ENCODE results near the gene TOPAZ1. TPM values are rescaled to one million over a fixed set of nuclear protein-coding genes. Genes with fewer than 3 reads are reported as not detected.

TOPAZ1 gene
- total RNA-seq, 4 donors from 2014 or later = not detected

DNA sequence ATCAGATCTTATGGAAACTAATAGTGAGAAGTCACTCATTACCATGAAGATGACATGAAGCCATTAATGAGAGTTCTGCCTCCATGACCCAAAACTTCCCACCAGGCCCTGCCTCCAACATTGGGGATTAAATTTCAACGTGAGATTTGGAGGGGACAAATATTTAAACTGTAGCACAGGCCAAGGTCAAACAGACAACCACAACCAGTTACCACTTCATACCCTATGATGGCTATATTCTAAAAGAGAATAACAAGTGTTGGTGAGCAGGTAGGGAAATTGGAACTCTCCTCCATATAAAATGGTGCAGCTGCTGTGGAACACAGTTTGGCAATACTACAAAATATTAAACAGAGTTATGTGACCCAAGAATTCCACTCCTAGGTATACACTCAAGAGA is 133.8 kb downstream of the TOPAZ1 start:
- 100% methylated on average over 1 of the region's 1 CpG for WGBS
- no peak for TF ChIP-seq POLR2AphosphoS5 (IDR thresholded peaks at IDR 0.05)
- TF ChIP-seq POLR2A (IDR thresholded peaks at IDR 0.05; ENCODE audit: low read depth) = no peak
- TF ChIP-seq, protein P1, sequence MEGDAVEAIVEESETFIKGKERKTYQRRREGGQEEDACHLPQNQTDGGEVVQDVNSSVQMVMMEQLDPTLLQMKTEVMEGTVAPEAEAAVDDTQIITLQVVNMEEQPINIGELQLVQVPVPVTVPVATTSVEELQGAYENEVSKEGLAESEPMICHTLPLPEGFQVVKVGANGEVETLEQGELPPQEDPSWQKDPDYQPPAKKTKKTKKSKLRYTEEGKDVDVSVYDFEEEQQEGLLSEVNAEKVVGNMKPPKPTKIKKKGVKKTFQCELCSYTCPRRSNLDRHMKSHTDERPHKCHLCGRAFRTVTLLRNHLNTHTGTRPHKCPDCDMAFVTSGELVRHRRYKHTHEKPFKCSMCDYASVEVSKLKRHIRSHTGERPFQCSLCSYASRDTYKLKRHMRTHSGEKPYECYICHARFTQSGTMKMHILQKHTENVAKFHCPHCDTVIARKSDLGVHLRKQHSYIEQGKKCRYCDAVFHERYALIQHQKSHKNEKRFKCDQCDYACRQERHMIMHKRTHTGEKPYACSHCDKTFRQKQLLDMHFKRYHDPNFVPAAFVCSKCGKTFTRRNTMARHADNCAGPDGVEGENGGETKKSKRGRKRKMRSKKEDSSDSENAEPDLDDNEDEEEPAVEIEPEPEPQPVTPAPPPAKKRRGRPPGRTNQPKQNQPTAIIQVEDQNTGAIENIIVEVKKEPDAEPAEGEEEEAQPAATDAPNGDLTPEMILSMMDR (IDR thresholded peaks at IDR 0.05) = no peak
- no peak for TF ChIP-seq EP300 (IDR thresholded peaks at IDR 0.05)
- Histone ChIP-seq H3K4me3 (no peak overlapping the region), H3K4me1 (no peaks in the 10 kb centered on the region), H3K9me3 (no peaks in the 10 kb centered on the region), H3K27me3 (no peaks in the 10 kb centered on the region), H3K36me3 (peaks cover 5 to 22% (median 7%) of the 10 kb centered on the region in 4 donors), H3K27ac (replicated peaks in 1 of 4) (no peak overlapping the region)
- intact Hi-C loops (cut with DNase I) = no loop called here
- DNase-seq (ENCODE audit: extremely low spot score) = no peak

Other genes with a start within 250 kb of the TOPAZ1 start
- gene TCAIM, start 96.9 kb downstream of the TOPAZ1 start, total RNA-seq = 10 to 100 TPM; 32.0 to 46.4 (median 36.5) TPM
- 10 to 100 TPM in 2 of 4 donors, 1 to 10 TPM in 2; 6.5 to 11.9 (median 10.1) TPM for gene ZNF445, start 235.8 kb downstream of the TOPAZ1 start, total RNA-seq

Data from esophagus muscularis mucosa (tissue), 4 donors.